Upper lobe of left lung (tissue), 6 donors: ENCODE data around the gene SVIL. TPM values are rescaled to one million over a fixed set of nuclear protein-coding genes. Genes with fewer than 3 reads are reported as not detected.

Experiments used
- ATAC-seq, 2 donors: fragments of 200-7000 bp; cut with Tn5 transposase; one replicate each; pipeline ENCODE4 v1.9.1; 2022; ENCODE audit warnings: mild to moderate bottlenecking in 2 of 2, moderate library complexity in 2 of 2; ENCODE audit not compliant: low FRiP score in 2 of 2
- DNase-seq, 2 donors: peaks; one replicate each; pipeline ENCODE4 v3.0.0-alpha.2; 2019 to 2020
- H3K27ac ChIP-seq, 4 donors: fragments of 200-600 bp; sonication (generic); one replicate each; pipeline ENCODE4 v1.5.1; 2016 to 2019
- H3K27me3 ChIP-seq, 4 donors: fragments of 200-600 bp; sonication (generic); one replicate each; pipeline ENCODE4 v1.5.1; 2017 to 2019
- H3K36me3 ChIP-seq, 4 donors: fragments of 200-600 bp; sonication (generic); one replicate each; pipeline ENCODE4 v1.5.1; 2016 to 2019
- H3K4me1 ChIP-seq, 4 donors: fragments of 200-600 bp; sonication (generic); one replicate each; pipeline ENCODE4 v1.5.1; 2018 to 2019
- H3K4me3 ChIP-seq, 4 donors: fragments of 200-600 bp; sonication (generic); one replicate each; pipeline ENCODE4 v1.5.1; 2017 to 2019; ENCODE audit warnings: mild to moderate bottlenecking in 2 of 4, moderate library complexity in 1 of 4
- H3K9me3 ChIP-seq, 4 donors: fragments of 200-600 bp; sonication (generic); one replicate each; pipeline ENCODE4 v1.5.1; 2018 to 2019
- EP300 ChIP-seq, 4 donors: sonication (generic); formaldehyde crosslinking; IDR thresholded peaks; one replicate each; pipeline ENCODE4 v1.5.1; 2017; ENCODE audit warnings: antibody characterized with exemption in 4 of 4, control low read depth in 2 of 4
- POLR2A ChIP-seq, 4 donors: fragments of 450-650 bp; IDR thresholded peaks; one replicate each; pipeline ENCODE4 v1.5.1; 2016 to 2017; ENCODE audit warnings: antibody characterized with exemption in 4 of 4, mild to moderate bottlenecking in 2 of 4
- POLR2AphosphoS5 ChIP-seq, 2 donors: sonication (generic); formaldehyde crosslinking; IDR thresholded peaks; one replicate each; pipeline ENCODE4 v1.5.1; 2017; ENCODE audit warnings: antibody characterized with exemption in 2 of 2
- WGBS, 2 donors: methylation state at CpG; one replicate each; pipeline ENCODE4 v1.1.5; 2017 to 2018; 5-methylcytosine and 5-hydroxymethylcytosine counted together
- total RNA-seq, 6 donors: library from RNA; depleted of rRNA in 4 of 6; stranded (reverse); fragments of >200 nt in 4 of 6; gene quantifications; one replicate each; pipeline versions ENCODE4 v1.1.0 to v1.2.1, GENCODE V29; 2016 to 2021
- TF ChIP-seq, protein P1 (sequence below), 6 experiments: fragments of 450-650 bp in 4 of 6; fragments of 200-600 bp in 2 of 6; sonication (generic) in 2 of 6; IDR thresholded peaks; one replicate each; pipeline ENCODE4 v1.5.1; 2016 to 2019; ENCODE audit warnings: antibody characterized with exemption in 6 of 6
- donor health status: DM: no; HTN: no; CAD: no; lungs with moderate emphysema.
- donor health status: DM: no; HTN: yes; CAD: no; lungs with severe emphysema.

SVIL gene
- total RNA-seq, 6 donors from 2014 or later, result 65.5 to 137 (median 105) TPM

DNA sequence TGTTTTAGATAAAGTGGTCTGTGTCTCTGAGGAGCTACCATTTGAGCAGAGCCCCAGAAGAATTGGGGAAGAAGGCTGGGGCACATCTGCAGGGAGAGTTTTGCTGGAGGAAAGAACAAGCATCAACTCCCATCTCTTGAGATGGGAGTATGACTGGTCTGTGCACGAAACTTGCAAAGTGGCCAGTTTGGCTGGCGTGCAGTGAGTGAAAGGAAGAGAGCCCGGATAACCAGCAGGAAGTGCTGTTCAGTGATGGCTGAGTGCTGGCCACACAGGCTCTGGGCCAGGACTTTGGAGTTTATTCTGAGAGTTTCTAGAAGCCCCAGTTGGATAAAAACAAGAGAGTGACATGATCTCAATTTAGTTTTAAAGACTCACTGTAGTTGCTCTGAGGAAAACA, 34.4 kb upstream of the SVIL start:
- WGBS, 2 donors, result 33 to 53% methylated on average over 3 of the region's 3 CpGs
- H3K9me3 ChIP-seq, result no peaks in the 10 kb centered on the region
- ATAC-seq, result peak in 1 of 2 donors; percentile 52
- no peak for DNase-seq
- no peak overlapping the region for H3K27ac ChIP-seq
- H3K4me1 ChIP-seq, result peaks cover 0 to 6% (median 4%) of the 10 kb centered on the region in 4 donors
- no peaks in the 10 kb centered on the region for H3K36me3 ChIP-seq
- H3K27me3 ChIP-seq, result no peaks in the 10 kb centered on the region
- TF ChIP-seq POLR2AphosphoS5 (IDR thresholded peaks at IDR 0.05) (no peak), EP300 (IDR thresholded peaks at IDR 0.05) (no peak), POLR2A (IDR thresholded peaks at IDR 0.05) (no peak)
- TF ChIP-seq, protein P1, sequence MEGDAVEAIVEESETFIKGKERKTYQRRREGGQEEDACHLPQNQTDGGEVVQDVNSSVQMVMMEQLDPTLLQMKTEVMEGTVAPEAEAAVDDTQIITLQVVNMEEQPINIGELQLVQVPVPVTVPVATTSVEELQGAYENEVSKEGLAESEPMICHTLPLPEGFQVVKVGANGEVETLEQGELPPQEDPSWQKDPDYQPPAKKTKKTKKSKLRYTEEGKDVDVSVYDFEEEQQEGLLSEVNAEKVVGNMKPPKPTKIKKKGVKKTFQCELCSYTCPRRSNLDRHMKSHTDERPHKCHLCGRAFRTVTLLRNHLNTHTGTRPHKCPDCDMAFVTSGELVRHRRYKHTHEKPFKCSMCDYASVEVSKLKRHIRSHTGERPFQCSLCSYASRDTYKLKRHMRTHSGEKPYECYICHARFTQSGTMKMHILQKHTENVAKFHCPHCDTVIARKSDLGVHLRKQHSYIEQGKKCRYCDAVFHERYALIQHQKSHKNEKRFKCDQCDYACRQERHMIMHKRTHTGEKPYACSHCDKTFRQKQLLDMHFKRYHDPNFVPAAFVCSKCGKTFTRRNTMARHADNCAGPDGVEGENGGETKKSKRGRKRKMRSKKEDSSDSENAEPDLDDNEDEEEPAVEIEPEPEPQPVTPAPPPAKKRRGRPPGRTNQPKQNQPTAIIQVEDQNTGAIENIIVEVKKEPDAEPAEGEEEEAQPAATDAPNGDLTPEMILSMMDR (IDR thresholded peaks at IDR 0.05), result no peak
- no peak overlapping the region for H3K4me3 ChIP-seq

DNA sequence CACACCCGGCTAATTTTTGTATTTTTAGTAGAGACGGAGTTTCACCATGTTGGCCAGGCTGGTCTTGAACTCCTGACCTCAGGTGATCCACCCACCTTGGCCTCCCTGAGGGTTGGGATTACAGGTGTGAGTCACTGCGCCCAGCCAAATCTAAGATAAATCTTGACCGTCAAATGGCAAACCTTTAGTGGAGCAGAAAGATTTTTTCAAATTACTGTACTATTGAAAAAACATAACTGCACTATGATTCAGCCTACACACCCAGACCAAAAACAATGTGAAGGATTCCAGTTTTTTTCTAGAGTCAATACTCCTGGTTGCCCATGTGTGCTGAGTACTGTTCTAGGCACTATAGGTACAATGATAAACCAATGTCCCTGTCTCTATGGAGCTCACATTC, 33.9 kb upstream of the SVIL start:
- DNase-seq (no peak), ATAC-seq (no peak)
- H3K27ac ChIP-seq, result no peak overlapping the region
- no peaks in the 10 kb centered on the region for H3K36me3 ChIP-seq
- no peak overlapping the region for H3K4me3 ChIP-seq
- 92 to 97% methylated on average over 4 of the region's 4 CpGs for WGBS, 2 donors
- TF ChIP-seq POLR2A (IDR thresholded peaks at IDR 0.05) (no peak), POLR2AphosphoS5 (IDR thresholded peaks at IDR 0.05) (no peak), EP300 (IDR thresholded peaks at IDR 0.05) (no peak)
- TF ChIP-seq, protein P1 (IDR thresholded peaks at IDR 0.05), result no peak
- peaks cover 0 to 6% (median 4%) of the 10 kb centered on the region in 4 donors for H3K4me1 ChIP-seq
- no peaks in the 10 kb centered on the region for H3K9me3 ChIP-seq
- no peaks in the 10 kb centered on the region for H3K27me3 ChIP-seq

DNA sequence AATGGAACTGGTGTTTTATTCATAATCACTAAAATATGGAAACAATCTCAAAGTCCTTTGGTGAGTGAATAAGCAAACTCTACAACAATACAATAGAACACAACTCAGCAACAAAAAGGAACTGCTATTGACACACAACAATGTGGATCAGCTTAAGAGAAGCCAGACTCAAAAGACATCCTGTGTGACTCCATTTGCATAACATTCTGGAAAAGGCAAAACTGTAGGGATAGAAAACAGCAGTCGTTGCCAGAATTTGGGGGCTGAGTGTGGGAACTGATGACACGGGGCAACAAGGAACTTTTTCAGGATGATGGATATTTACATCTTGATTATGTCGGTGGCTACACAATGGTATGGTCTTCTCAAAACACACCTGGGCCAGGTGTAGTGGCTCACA, 32.4 kb upstream of the SVIL start:
- Histone ChIP-seq H3K27ac (no peak overlapping the region), H3K4me3 (no peak overlapping the region), H3K9me3 (no peaks in the 10 kb centered on the region), H3K4me1 (peaks cover 0 to 4% (median 2%) of the 10 kb centered on the region in 4 donors), H3K36me3 (no peaks in the 10 kb centered on the region), H3K27me3 (no peaks in the 10 kb centered on the region)
- no peak for DNase-seq
- TF ChIP-seq POLR2AphosphoS5 (IDR thresholded peaks at IDR 0.05), result no peak
- no peak for TF ChIP-seq POLR2A (IDR thresholded peaks at IDR 0.05)
- TF ChIP-seq EP300 (IDR thresholded peaks at IDR 0.05), result no peak
- TF ChIP-seq, protein P1 (IDR thresholded peaks at IDR 0.05), result no peak
- 80 to 90% methylated on average over 3 of the region's 3 CpGs for WGBS, 2 donors
- no peak for ATAC-seq

DNA sequence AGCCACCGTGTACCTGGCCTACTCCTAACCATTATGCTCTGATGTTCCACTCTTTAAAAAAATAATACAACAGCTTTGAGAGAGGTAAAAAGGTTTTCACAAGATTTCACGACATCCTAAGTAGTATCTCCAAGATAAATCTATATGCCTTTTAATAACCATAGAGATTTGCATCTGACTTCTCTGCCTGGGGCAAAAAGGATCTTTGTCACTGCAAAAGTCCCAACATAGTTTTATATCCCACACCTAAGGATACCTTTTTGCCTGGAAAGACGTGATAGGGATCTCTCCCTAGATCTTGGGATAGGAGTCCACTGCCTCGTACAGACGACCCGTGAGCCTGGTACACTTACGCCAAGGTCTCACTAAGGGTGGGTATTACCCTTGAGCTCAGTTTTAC, 31.4 kb upstream of the SVIL start:
- no peaks in the 10 kb centered on the region for H3K36me3 ChIP-seq
- DNase-seq (no peak), ATAC-seq (no peak)
- no peaks in the 10 kb centered on the region for H3K9me3 ChIP-seq
- no peaks in the 10 kb centered on the region for H3K27me3 ChIP-seq
- TF ChIP-seq, protein P1 (IDR thresholded peaks at IDR 0.05), result no peak
- TF ChIP-seq POLR2A (IDR thresholded peaks at IDR 0.05) (no peak), EP300 (IDR thresholded peaks at IDR 0.05) (no peak), POLR2AphosphoS5 (IDR thresholded peaks at IDR 0.05) (no peak)
- WGBS, 2 donors, result 94 to 96% methylated on average over 7 of the region's 7 CpGs
- H3K4me3 ChIP-seq, result no peak overlapping the region
- H3K27ac ChIP-seq, result no peak overlapping the region
- H3K4me1 ChIP-seq, result peaks cover 5 to 11% (median 9%) of the 10 kb centered on the region in 4 donors

DNA sequence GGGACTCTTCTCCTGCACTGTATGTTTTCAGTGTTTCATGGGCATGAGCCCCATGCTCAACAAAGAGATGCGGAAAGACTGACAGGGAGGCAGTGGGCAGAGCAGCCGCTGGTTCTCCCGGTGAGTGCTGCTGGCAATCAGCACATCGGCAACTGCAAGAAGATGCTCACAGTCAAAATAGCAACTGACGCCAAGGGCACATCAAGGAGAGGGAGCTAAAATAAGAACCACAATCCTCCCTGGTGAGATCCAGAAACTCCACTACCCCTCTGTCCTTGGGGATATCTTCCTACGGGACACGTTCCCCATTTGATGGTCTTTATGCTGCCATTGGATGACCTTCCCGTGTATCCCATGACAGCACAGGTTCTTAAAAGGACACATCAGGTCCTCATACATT, 28.9 kb upstream of the SVIL start:
- ATAC-seq, result no peak
- peaks cover 25 to 31% (median 27%) of the 10 kb centered on the region in 4 donors for H3K4me1 ChIP-seq
- DNase-seq, result no peak
- 93 to 99% methylated on average over 8 of the region's 8 CpGs for WGBS, 2 donors
- H3K4me3 ChIP-seq, result no peak overlapping the region
- TF ChIP-seq, protein P1 (IDR thresholded peaks at IDR 0.05), result no peak
- TF ChIP-seq POLR2AphosphoS5 (IDR thresholded peaks at IDR 0.05), result no peak
- TF ChIP-seq EP300 (IDR thresholded peaks at IDR 0.05), result no peak
- TF ChIP-seq POLR2A (IDR thresholded peaks at IDR 0.05), result no peak
- H3K27me3 ChIP-seq, result no peaks in the 10 kb centered on the region
- H3K36me3 ChIP-seq, result no peaks in the 10 kb centered on the region
- no peak overlapping the region for H3K27ac ChIP-seq
- H3K9me3 ChIP-seq, result no peaks in the 10 kb centered on the region
